HG02970 (cell line): ENCODE measurements around the gene WSCD2.
"Not testable (repeated sequence)": the region's sequence is repeated elsewhere in the genome, so short reads cannot be mapped to it uniquely, and the experiment has no call there.

ENCODE experiments used
- ATAC-seq: cut with Tn5 transposase; IDR thresholded peaks from one replicate; pipeline ENCODE4 v1.9.1; 2021; ENCODE audit warnings: mild to moderate bottlenecking, moderate library complexity, moderate number of reproducible peaks; ENCODE audit not compliant: unreplicated experiment, low FRiP score

Gene WSCD2

GRCh38 chr12:108190529-108190928 lies 61.4 kb downstream of the WSCD2 start:
- ATAC-seq: no peak

GRCh38 chr12:108191086-108191485 lies 62.0 kb downstream of the WSCD2 start:
- ATAC-seq: no peak

- ATAC-seq: no peak
Measured at GRCh38 chr12:108191938-108192337, 62.9 kb downstream of the WSCD2 start.

DNA sequence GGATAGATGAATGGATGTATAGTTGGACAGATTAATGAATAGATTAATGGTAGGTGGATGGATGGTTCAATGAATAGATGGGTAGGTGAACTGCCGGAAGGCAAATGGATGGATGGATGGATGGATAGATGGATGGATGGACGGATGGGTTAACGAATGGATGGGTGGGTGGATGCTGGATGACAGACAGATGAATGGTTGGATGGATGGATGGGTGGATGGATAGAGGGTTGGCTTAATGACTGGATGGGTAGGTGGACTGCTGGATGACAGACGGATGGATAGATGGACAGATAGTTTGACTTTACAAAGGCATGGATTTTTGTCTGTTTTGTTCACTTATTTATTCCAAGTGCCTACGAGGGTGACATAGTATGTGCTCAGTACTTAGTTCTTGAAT lies 64.4 kb downstream of the WSCD2 start:
- no peak for ATAC-seq

- ATAC-seq: no peak
Measured at GRCh38 chr12:108193917-108194316, 64.8 kb downstream of the WSCD2 start.

DNA sequence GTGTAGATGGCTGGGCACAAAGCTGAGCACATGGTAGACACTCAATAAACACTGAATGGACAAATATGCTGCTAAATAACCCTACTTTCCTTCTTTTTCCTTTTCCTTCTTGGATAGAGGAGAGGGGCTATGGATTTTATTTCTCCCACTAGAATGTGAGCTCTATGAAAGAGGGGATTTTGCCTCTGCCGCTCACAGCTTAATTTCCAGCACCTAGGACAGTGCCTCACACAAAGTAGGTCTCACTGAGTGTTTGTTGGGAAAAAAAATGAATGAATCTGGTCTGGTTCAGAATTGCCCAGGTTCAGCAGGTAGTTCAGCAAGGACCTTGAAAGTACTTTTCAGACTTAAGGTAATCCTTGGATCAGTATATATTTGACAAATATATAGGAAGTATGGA lies 65.5 kb downstream of the WSCD2 start:
- no peak for ATAC-seq

GRCh38 chr12:108196319-108196718 lies 67.2 kb downstream of the WSCD2 start:
- ATAC-seq: no peak

DNA sequence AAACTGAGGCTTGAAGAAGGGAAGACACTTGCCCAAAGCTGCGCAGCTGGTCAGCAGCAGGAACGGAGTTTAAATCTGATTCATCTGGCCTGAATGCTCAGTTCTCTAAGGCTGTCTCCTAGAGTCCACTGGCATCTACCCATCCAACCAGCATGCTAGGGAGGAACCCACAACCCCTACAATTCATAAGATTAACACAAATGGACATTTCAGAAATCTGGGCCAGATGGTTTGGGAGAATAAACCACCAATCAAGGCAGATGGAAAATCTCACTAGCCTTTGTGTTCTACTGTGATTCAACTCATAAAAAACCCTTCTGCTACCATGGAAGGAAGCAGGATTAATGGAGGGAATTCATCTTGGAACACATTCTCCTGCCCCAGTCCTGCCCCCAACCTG lies 67.8 kb downstream of the WSCD2 start:
- no peak for ATAC-seq

DNA sequence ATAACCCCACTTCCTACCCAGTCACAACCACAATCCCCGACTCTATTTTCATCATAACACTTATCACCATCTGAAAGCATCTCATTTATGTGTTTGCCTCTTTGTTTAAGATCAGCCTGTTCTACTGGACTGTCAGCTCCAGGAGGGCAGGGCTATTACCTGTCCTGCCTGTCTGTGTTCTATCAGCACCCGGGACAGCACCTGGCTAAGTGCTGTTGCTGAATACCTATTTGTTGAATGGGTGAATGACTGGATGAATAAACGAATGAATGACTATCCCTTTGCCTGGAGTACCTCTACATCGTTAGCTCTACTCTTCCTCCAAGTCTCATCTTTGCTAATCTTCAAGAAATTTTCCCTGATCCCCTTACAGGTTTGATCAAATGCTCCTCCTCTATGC lies 69.0 kb downstream of the WSCD2 start:
- no peak for ATAC-seq

DNA sequence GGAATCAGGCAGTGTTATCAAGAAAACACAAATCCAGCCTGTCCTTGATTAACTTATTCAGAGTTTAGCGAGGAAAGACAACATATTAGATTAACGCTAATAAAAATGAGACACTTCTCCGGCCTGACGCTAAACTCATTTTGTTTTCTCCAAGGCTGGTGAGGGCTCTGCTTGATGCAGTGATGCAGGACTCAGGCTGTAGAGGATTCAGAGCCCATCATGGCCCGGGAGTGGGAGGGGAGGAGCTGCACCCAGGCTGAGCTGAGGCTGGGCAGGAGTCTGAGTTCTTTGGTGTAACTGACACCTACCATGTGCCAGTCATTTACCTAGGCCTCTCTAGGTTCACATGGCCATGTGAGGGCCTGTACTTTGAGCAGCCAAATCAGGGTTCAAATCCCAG lies 70.0 kb downstream of the WSCD2 start:
- no peak for ATAC-seq

DNA sequence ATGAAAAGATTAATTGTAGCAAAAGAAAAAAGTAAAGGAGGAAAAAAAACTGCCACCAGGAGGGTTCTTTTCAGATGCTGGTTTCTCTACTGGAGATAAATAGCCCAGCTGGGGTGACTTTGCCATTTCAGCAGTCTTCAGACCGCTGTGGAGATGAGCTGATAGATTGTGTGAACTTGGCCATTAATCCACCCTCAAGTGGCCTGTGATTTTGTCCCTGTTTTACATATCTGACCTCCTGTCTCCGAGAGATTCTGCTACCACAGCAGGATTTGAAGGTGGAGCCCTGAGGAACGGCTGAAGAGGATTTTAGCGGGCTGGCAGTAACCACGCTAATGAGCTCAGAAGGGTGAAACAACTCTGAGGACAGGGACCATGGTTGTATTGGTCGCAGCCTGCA lies 72.7 kb downstream of the WSCD2 start:
- no peak for ATAC-seq

DNA sequence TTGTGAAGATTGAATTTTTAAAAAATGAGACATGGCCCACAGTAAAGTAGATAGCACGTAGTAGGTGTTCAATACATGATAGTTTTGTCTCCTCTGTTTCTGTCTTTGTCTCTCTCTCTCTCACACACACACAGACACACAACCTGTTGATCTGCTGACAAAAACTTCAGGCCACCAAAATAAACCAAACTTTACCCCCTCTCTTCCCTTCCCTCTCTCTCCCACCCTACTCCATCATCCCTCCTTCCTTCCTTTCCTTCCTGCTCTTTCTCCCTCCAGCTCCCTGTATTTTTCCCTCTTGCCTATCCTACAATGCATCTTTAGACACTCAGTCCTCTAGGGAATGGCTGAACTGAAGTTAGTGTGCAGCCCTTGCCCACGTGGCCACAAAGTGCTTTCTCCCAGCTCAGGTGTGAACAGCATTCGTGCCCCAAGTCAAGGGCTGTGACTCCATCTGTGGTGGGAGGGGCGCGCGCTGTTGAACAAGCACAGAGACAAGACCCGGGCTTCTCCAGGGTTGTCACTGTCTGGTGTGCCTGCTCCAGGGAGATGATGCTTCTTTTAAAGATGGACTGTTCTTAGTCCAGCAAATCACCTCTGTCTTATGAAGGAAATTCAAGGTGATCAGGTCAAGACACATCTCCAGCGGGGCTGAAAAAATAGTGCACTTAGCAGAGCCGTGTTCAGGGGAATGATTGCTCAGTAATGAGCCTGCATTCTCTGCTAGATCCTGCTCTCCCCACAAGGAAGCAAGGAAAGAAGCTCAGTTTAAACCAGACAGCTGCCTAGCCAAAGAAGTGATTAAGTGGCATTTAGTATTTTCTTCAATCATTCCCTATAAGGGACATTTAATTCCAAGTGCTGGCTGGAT lies 75.3 kb downstream of the WSCD2 start:
- ATAC-seq: no peak

DNA sequence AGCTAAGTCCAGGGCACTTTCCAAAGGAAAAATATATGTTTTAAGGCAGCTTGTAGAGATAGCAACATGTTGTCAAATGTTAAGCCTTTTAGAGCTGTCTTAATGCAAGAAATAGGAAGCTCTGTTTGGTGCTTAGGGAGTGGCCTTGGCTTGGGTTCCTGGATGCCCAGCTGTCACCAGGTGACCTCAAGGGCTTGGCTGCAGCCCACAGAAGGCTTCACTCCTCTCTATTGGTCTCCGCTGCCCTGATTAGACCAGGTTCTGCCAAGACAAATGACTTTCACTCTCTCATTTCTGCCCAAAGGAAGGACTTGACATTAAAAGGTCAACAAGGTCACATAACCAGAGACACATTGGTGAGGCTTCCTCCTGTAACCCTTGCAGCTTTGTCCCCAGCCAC lies 76.8 kb downstream of the WSCD2 start:
- ATAC-seq: no peak

- no peak for ATAC-seq
Measured at GRCh38 chr12:108207791-108208730, 79.0 kb downstream of the WSCD2 start.

DNA sequence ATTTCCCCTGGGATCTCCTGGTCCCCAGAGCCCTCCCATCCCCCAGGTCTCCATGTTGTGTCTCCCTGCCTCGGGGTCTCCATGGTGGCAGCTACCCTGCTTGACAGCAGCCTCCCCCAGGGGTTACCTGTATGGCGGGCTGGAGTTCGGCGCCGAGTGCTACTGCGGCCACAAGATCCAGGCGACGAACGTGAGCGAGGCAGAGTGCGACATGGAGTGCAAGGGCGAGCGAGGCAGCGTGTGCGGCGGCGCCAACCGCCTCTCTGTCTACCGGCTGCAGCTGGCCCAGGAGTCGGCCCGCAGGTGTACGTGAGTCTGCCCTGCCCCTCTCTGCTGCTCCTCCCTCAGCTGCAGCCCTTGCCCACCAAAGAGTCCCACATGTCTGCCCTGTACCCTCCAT lies 80.9 kb downstream of the WSCD2 start:
- no peak for ATAC-seq

GRCh38 chr12:108211157-108211556 lies 82.1 kb downstream of the WSCD2 start:
- ATAC-seq: no peak

DNA sequence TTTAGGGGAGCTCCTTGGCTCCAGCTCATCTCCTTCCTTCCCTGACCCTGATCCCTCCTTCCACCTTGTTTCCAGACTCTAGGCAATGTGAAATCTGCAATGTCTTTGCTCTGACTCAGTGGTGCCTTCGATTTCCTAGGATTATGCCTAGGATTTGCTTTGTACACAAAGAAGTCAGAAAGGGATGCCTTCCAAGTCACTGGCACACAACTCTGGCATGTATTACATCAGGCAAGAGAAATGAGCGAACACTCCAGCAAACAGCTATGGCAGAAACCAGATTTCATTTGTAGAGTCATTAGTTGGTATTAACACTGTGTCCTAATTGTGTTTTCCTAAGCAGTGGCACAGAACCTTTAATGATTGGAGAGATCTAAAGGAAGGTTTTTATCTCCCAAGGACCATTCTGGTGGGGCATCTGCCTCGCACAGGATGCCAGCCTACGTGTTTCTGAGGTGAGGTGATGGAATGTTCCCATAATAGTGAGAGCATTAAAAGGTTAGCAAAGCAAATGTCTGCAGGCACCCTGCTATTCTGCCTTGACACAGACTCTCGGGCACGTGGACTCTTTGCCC lies 84.9 kb downstream of the WSCD2 start:
- ATAC-seq: no peak

DNA sequence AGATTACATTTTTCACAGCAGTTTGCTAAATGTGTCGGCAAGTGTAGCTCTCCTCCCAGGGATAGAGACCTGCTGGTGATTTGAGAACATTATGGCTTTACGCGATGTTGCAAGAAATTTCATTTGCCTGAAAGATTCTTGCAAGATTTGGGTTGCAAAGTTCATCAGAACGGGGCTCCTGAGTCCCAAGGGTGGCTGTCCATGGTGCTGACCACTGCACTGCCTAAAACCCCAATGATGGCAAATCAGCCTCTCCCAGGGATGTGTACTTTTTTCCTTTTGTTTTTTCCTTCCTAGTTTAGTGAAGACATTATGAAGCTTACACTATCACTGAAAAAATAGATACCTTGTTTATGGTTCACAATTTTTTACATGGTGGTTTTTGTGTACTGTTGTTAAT lies 85.4 kb downstream of the WSCD2 start:
- no peak for ATAC-seq

GRCh38 chr12:108215458-108215857 lies 86.4 kb downstream of the WSCD2 start:
- ATAC-seq: no peak

GRCh38 chr12:108218921-108219320 lies 89.8 kb downstream of the WSCD2 start:
- ATAC-seq: no peak

DNA sequence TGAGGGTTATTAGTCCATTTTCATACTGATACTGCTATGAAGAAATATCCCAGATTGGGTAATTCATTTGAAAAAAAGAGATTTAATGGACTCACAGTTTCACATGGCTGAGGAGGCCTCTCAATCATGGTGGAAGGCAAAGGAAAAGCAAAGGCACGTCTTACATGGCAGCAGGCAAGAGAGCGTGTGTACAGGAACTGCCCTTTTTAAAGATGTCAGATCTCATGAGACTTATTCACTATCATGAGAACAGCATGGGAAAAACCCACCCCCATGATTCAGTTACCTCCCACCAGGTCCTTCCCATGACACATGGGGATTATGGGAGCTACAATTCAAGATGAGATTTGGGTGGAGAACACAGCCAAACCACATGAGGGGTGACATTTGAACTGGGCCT lies 96.0 kb downstream of the WSCD2 start:
- ATAC-seq: not testable (repeated sequence)
